Glutamatergic neuron (in vitro differentiated cells): ENCODE measurements around the gene MAPK8. TPM values are rescaled to one million over a fixed set of nuclear protein-coding genes. Genes with fewer than 3 reads are reported as not detected.

Source experiments
- DNase-seq: peaks from one replicate; pipeline ENCODE4 v3.0.0; 2022
- H3K27ac Mint-ChIP-seq: one replicate; pipeline ENCODE4 v1.8.0; 2020; ENCODE audit warnings: mild to moderate bottlenecking, mixed read lengths, inconsistent platforms; ENCODE audit not compliant: unreplicated experiment
- H3K27me3 Mint-ChIP-seq: one replicate; pipeline ENCODE4 v1.8.0; 2020; ENCODE audit warnings: mild to moderate bottlenecking, moderate library complexity, mixed read lengths, inconsistent platforms; ENCODE audit not compliant: unreplicated experiment
- H3K36me3 Mint-ChIP-seq: one replicate; pipeline ENCODE4 v1.8.0; 2020; ENCODE audit warnings: mild to moderate bottlenecking, mixed read lengths, inconsistent platforms; ENCODE audit not compliant: unreplicated experiment
- H3K4me1 Mint-ChIP-seq: one replicate; pipeline ENCODE4 v1.8.0; 2020; ENCODE audit warnings: mild to moderate bottlenecking, low read depth, mixed read lengths, inconsistent platforms; ENCODE audit not compliant: unreplicated experiment
- H3K4me3 Mint-ChIP-seq: one replicate; pipeline ENCODE4 v1.8.0; 2020; ENCODE audit warnings: mild to moderate bottlenecking, mixed read lengths, inconsistent platforms; ENCODE audit not compliant: unreplicated experiment
- H3K9me3 Mint-ChIP-seq: one replicate; pipeline ENCODE4 v1.8.0; 2020; ENCODE audit warnings: mild to moderate bottlenecking, moderate library complexity, mixed read lengths, inconsistent platforms; ENCODE audit not compliant: unreplicated experiment
- CTCF ChIP-seq: fragments of 200-600 bp; sonication (generic); IDR thresholded peaks from one replicate; pipeline ENCODE4 v1.5.0; 2021; ENCODE audit not compliant: partially characterized antibody, unreplicated experiment
- total RNA-seq: library from RNA; stranded (reverse); fragmentation: NEBNext Ultra II Directional; extraction: Animal tissue kit (Norgen Biotek cat#: 25700); gene quantifications from one replicate; pipeline ENCODE4 v1.2.1, GENCODE V29; 2021; ENCODE audit not compliant: unreplicated experiment

MAPK8 gene
- total RNA-seq, 1 donor from 2014 or later: 317 TPM

- H3K36me3 Mint-ChIP-seq: no peaks in the 10 kb centered on the region
- no peak overlapping the region for H3K27ac Mint-ChIP-seq
- no peak for DNase-seq
- H3K4me1 Mint-ChIP-seq: peaks cover 9% of the 10 kb centered on the region
- TF ChIP-seq CTCF: no peak
- peaks cover 2% of the 10 kb centered on the region for H3K27me3 Mint-ChIP-seq
- no peaks in the 10 kb centered on the region for H3K9me3 Mint-ChIP-seq
- H3K4me3 Mint-ChIP-seq: no peak overlapping the region
Observed at GRCh38 chr10:48389846-48390557, 83.5 kb downstream of the MAPK8 start.

- DNase-seq: no peak
- peaks cover 9% of the 10 kb centered on the region for H3K4me1 Mint-ChIP-seq
Observed at GRCh38 chr10:48390558-48390871, 84.0 kb downstream of the MAPK8 start.

GRCh38 chr10:48390933-48391845, 84.7 kb downstream of the MAPK8 start:
- no peak for DNase-seq
- Mint-ChIP-seq H3K4me3 (no peak overlapping the region), H3K9me3 (no peaks in the 10 kb centered on the region), H3K36me3 (no peaks in the 10 kb centered on the region), H3K27me3 (peaks cover 2% of the 10 kb centered on the region), H3K27ac (no peak overlapping the region), H3K4me1 (peaks cover 9% of the 10 kb centered on the region)
- no peak for TF ChIP-seq CTCF

More at GRCh38 chr10:48390558-48390871, 84.0 kb downstream of the MAPK8 start:
- no peaks in the 10 kb centered on the region for H3K36me3 Mint-ChIP-seq
- H3K27ac Mint-ChIP-seq: no peak overlapping the region
- no peak for TF ChIP-seq CTCF
- H3K27me3 Mint-ChIP-seq: peaks cover 2% of the 10 kb centered on the region
- no peaks in the 10 kb centered on the region for H3K9me3 Mint-ChIP-seq
- no peak overlapping the region for H3K4me3 Mint-ChIP-seq

GRCh38 chr10:48391994-48392393, 85.5 kb downstream of the MAPK8 start:
- Mint-ChIP-seq H3K4me1 (peaks cover 9% of the 10 kb centered on the region), H3K9me3 (no peaks in the 10 kb centered on the region), H3K36me3 (no peaks in the 10 kb centered on the region), H3K27ac (no peak overlapping the region), H3K27me3 (peaks cover 2% of the 10 kb centered on the region), H3K4me3 (no peak overlapping the region)
- no peak for TF ChIP-seq CTCF
- no peak for DNase-seq

- no peaks in the 10 kb centered on the region for H3K36me3 Mint-ChIP-seq
- no peak for DNase-seq
- no peaks in the 10 kb centered on the region for H3K9me3 Mint-ChIP-seq
- H3K27ac Mint-ChIP-seq: peak overlapping the region; percentile 70
- peaks cover 21% of the 10 kb centered on the region for H3K4me1 Mint-ChIP-seq
- TF ChIP-seq CTCF: no peak
- H3K4me3 Mint-ChIP-seq: no peak overlapping the region
- peaks cover 2% of the 10 kb centered on the region for H3K27me3 Mint-ChIP-seq
Observed at GRCh38 chr10:48398261-48398660, 91.8 kb downstream of the MAPK8 start.
